Glutamatergic neuron (in vitro differentiated cells): ENCODE data around the gene SUN2. TPM values are rescaled to one million over a fixed set of nuclear protein-coding genes. Genes with fewer than 3 reads are reported as not detected.
A peak's percentile ranks its signal among the peaks of the same experiment; 100 is the strongest.

Source experiments
- DNase-seq: peaks from one replicate; pipeline ENCODE4 v3.0.0; 2022
- H3K27ac Mint-ChIP-seq: one replicate; pipeline ENCODE4 v1.8.0; 2020; ENCODE audit warnings: mild to moderate bottlenecking, mixed read lengths, inconsistent platforms; ENCODE audit not compliant: unreplicated experiment
- H3K27me3 Mint-ChIP-seq: one replicate; pipeline ENCODE4 v1.8.0; 2020; ENCODE audit warnings: mild to moderate bottlenecking, moderate library complexity, mixed read lengths, inconsistent platforms; ENCODE audit not compliant: unreplicated experiment
- H3K36me3 Mint-ChIP-seq: one replicate; pipeline ENCODE4 v1.8.0; 2020; ENCODE audit warnings: mild to moderate bottlenecking, mixed read lengths, inconsistent platforms; ENCODE audit not compliant: unreplicated experiment
- H3K4me1 Mint-ChIP-seq: one replicate; pipeline ENCODE4 v1.8.0; 2020; ENCODE audit warnings: mild to moderate bottlenecking, low read depth, mixed read lengths, inconsistent platforms; ENCODE audit not compliant: unreplicated experiment
- H3K4me3 Mint-ChIP-seq: one replicate; pipeline ENCODE4 v1.8.0; 2020; ENCODE audit warnings: mild to moderate bottlenecking, mixed read lengths, inconsistent platforms; ENCODE audit not compliant: unreplicated experiment
- H3K9me3 Mint-ChIP-seq: one replicate; pipeline ENCODE4 v1.8.0; 2020; ENCODE audit warnings: mild to moderate bottlenecking, moderate library complexity, mixed read lengths, inconsistent platforms; ENCODE audit not compliant: unreplicated experiment
- total RNA-seq: library from RNA; stranded (reverse); fragmentation: NEBNext Ultra II Directional; extraction: Animal tissue kit (Norgen Biotek cat#: 25700); gene quantifications from one replicate; pipeline ENCODE4 v1.2.1, GENCODE V29; 2021; ENCODE audit not compliant: unreplicated experiment
- TF ChIP-seq, protein P1 (sequence below): fragments of 200-600 bp; sonication (generic); IDR thresholded peaks from one replicate; pipeline ENCODE4 v1.5.0; 2021; ENCODE audit not compliant: partially characterized antibody, unreplicated experiment

Gene SUN2
- total RNA-seq, 1 donor from 2014 or later, result 174 TPM

DNA sequence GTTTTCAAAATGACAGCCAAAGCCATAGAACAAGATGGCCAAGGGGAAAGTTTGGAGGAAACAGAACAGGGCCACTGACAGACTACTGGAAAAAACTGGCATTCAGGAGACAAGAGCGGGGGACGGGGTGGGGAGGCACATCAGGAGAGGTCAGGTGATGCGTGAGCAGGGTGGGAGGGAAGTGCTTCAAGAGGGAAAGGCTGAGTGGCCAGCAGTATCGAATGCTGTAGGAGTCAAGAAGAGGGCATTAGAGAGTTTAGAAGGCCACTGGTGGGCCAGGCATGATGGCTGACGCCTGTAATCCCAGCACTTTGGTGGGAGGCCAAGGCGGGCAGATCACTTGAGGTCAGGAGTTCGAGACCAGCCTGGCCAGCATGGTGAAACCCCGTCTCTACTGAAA, 41.9 kb downstream of the SUN2 start:
- Mint-ChIP-seq H3K4me1 (peaks cover 25% of the 10 kb centered on the region), H3K4me3 (no peak overlapping the region), H3K27me3 (peaks cover 4% of the 10 kb centered on the region), H3K27ac (no peak overlapping the region), H3K36me3 (no peaks in the 10 kb centered on the region), H3K9me3 (no peaks in the 10 kb centered on the region)
- TF ChIP-seq, protein P1, sequence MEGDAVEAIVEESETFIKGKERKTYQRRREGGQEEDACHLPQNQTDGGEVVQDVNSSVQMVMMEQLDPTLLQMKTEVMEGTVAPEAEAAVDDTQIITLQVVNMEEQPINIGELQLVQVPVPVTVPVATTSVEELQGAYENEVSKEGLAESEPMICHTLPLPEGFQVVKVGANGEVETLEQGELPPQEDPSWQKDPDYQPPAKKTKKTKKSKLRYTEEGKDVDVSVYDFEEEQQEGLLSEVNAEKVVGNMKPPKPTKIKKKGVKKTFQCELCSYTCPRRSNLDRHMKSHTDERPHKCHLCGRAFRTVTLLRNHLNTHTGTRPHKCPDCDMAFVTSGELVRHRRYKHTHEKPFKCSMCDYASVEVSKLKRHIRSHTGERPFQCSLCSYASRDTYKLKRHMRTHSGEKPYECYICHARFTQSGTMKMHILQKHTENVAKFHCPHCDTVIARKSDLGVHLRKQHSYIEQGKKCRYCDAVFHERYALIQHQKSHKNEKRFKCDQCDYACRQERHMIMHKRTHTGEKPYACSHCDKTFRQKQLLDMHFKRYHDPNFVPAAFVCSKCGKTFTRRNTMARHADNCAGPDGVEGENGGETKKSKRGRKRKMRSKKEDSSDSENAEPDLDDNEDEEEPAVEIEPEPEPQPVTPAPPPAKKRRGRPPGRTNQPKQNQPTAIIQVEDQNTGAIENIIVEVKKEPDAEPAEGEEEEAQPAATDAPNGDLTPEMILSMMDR, result no peak
- no peak for DNase-seq

DNA sequence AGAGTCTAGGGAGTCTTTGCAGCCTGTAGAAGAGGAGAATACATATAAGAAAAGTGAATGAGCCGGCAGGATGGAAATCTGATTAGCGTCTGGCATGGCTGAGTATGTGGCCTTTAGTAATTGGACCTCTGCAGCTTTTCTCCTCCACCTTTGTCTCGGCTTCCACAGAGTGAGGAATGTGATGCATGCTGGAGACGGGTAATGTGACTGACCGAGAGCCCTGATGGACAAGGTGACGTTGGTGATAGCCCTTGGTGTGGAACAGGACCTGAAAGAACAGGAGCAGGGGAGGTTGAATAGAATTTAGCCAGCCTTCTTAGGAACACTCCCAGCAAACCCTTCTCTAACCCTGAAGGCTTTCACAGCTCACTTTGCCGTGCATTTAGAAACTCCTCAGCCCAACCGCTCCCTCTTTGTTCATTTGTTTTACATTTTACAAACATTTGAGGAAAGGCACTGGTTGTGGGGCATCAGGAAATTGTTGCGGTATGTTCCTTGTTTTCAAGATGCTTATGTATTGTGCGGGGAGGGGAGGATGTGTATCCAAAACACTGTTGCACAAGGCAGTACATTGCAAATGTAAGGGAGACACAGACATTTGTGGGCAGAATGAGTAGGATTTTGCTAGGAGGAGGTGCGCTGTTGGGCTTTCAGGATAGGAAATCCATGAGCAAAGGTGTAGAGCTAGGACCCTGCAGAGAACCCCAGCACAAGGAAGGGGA, 43.2 kb downstream of the SUN2 start:
- TF ChIP-seq, protein P1, result no peak
- Mint-ChIP-seq H3K9me3 (no peaks in the 10 kb centered on the region), H3K27ac (peak overlapping the region; percentile 11), H3K4me1 (peaks cover 25% of the 10 kb centered on the region), H3K4me3 (peak overlapping the region; percentile 22), H3K36me3 (no peaks in the 10 kb centered on the region), H3K27me3 (peaks cover 4% of the 10 kb centered on the region)
- DNase-seq, result no peak

DNA sequence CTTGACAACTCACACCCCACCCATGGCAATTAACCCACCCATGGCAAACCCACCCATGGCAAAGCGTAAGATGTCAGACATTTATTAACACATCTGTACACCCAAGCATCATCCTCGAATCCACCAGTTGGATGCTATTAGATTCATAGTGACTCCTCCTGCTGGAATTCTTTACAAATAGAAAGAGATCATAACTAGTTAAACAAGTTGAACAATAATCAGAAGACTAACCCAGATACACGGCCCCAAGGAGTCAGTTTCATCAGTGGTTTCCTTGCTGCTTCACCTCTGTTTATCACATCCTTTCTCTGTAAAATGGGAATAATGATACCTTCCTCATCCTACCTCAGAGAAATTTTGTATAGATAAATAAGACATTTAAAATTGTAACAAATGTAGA, 44.9 kb downstream of the SUN2 start:
- Mint-ChIP-seq H3K27me3 (peaks cover 4% of the 10 kb centered on the region), H3K4me1 (peaks cover 34% of the 10 kb centered on the region), H3K36me3 (no peaks in the 10 kb centered on the region), H3K27ac (no peak overlapping the region), H3K9me3 (no peaks in the 10 kb centered on the region), H3K4me3 (no peak overlapping the region)
- no peak for DNase-seq
- TF ChIP-seq, protein P1, result no peak

DNA sequence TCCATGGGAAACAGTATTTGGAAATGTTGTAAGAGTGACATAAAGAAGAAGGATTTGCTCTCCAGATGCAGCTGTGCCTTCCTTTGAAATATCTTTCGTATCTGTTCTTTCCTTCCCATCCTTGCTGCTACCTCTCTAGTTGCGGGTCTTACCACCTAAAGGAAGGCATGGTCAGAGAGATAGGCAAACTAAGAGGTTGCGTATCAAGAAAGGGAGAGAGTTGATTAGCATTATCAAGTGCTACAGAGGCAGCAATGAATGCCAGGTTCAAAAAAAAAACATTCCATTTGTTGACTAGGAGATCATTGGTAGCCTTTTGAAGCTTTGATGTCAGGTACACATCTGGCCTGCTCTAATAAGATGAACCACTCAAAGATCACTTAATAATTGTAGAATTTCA, 45.4 kb downstream of the SUN2 start:
- DNase-seq, result no peak
- Mint-ChIP-seq H3K4me3 (peak overlapping the region; percentile 7), H3K9me3 (peaks cover 3% of the 10 kb centered on the region), H3K27me3 (peaks cover 7% of the 10 kb centered on the region), H3K4me1 (peaks cover 31% of the 10 kb centered on the region), H3K27ac (no peak overlapping the region), H3K36me3 (no peaks in the 10 kb centered on the region)
- TF ChIP-seq, protein P1, result no peak

DNA sequence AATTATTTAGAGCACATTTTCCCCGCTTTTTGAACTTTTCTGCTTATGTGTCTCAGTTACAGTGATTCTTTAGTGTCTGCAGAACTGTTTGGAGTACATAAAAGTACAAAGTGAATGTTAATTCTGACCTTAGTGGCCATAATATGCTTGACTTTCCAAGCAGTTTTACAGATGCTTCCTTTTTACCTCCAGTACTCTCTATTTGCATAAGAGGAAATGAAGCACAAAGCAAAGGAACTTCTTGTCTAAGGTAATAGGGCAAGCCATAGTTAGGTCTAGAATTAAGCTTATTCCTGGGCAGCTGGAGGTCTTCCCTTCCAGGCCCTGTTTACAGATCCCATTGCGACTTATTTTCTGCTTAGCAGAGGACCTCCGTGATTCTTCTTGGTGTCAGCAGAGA, 46.5 kb downstream of the SUN2 start:
- Mint-ChIP-seq H3K9me3 (peaks cover 3% of the 10 kb centered on the region), H3K27ac (no peak overlapping the region), H3K27me3 (peaks cover 3% of the 10 kb centered on the region), H3K4me1 (peaks cover 27% of the 10 kb centered on the region), H3K36me3 (no peaks in the 10 kb centered on the region), H3K4me3 (no peak overlapping the region)
- no peak for DNase-seq
- TF ChIP-seq, protein P1, result no peak
